ENCODE measurements around the gene SLC6A18. TPM values are rescaled to one million over a fixed set of nuclear protein-coding genes. Genes with fewer than 3 reads are reported as not detected.

The SLC6A18 gene
- total RNA-seq, 4 donors from 2014 or later, result not detected

DNA sequence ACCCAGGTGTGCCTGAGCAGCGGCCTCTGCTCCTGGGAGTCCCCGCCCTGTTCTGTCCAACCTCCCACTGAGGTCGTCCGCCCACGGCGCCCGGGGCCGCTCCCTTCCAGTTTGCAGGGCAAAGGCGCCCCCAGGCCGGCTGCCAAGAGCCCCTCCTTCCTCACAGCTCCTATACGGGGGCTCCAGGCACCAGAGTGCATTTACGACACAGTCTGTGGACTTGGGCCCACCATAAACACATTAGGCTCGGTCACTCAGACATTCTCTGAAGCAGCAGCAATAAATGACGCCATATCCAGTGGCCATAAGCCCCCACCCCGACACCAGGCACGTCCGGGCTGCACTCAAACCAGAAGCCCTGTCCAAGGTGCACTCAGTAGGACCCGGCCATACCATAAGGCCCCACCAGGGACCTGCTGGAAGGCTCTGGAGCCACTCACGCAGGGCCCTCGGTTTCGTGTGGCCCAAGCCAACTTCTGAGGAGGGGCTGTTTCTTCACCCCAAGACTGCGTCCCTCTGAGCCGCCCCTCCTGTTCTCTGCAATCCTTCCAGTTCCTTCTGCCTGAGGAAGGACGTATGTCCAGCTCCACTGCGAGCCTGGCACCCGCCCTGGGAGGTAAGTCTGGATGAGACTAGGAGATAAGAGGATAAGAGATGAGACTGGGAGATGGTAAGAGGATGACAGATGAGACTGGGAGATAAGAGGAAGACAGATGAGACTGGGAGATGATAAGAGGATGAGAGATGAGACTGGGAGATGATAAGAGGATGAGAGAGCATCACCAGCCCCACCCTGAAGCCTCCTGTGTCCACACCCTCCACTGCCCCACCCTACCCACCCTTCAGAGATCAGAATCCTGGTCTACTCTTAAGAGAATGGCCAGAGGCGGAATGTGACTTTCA lies 26.7 kb downstream of the SLC6A18 start:
- Histone ChIP-seq H3K27ac (no peak overlapping the region), H3K4me3 (no peak overlapping the region), H3K36me3 (no peaks in the 10 kb centered on the region), H3K9me3 (no peaks in the 10 kb centered on the region), H3K4me1 (no peaks in the 10 kb centered on the region), H3K27me3 (peaks cover 0 to 37% (median 0%) of the 10 kb centered on the region in 4 donors)
- WGBS, 2 donors, result 45 to 77% methylated on average over 7 to 15 of the region's 27 CpGs
- TF ChIP-seq POLR2A (IDR thresholded peaks at IDR 0.05) (no peak), CTCF (IDR thresholded peaks at IDR 0.05) (no peak)
- intact Hi-C loops (cut with DNase I), result no loop called here
- no peak for DNase-seq

GRCh38 chr5:1252681-1253080 lies 27.5 kb downstream of the SLC6A18 start:
- no peak for DNase-seq
- 87 to 90% methylated on average over 7 to 8 of the region's 9 CpGs for WGBS, 2 donors
- H3K4me1 ChIP-seq, result no peaks in the 10 kb centered on the region

GRCh38 chr5:1253456-1254105 lies 28.4 kb downstream of the SLC6A18 start:
- no peak for TF ChIP-seq CTCF (IDR thresholded peaks at IDR 0.05)
- TF ChIP-seq POLR2A (IDR thresholded peaks at IDR 0.05), result no peak
- Histone ChIP-seq H3K4me3 (no peak overlapping the region), H3K27ac (no peak overlapping the region), H3K36me3 (no peaks in the 10 kb centered on the region), H3K27me3 (peaks cover 0 to 22% (median 0%) of the 10 kb centered on the region in 4 donors), H3K9me3 (no peaks in the 10 kb centered on the region), H3K4me1 (no peaks in the 10 kb centered on the region)
- no peak for DNase-seq
- intact Hi-C loops (cut with DNase I), result no loop called here
- WGBS, 2 donors, result 60 to 89% methylated on average over 2 to 3 of the region's 33 CpGs

More at GRCh38 chr5:1252681-1253080, 27.5 kb downstream of the SLC6A18 start:
- no peak for TF ChIP-seq POLR2A (IDR thresholded peaks at IDR 0.05)
- TF ChIP-seq CTCF (IDR thresholded peaks at IDR 0.05), result no peak
- no peaks in the 10 kb centered on the region for H3K9me3 ChIP-seq
- H3K4me3 ChIP-seq, result no peak overlapping the region
- no peaks in the 10 kb centered on the region for H3K36me3 ChIP-seq
- H3K27me3 ChIP-seq, result peaks cover 0 to 30% (median 0%) of the 10 kb centered on the region in 4 donors
- intact Hi-C loops (cut with DNase I), result no loop called here
- H3K27ac ChIP-seq, result no peak overlapping the region

- Histone ChIP-seq H3K27ac (no peak overlapping the region), H3K4me3 (no peak overlapping the region), H3K27me3 (peaks cover 0 to 17% (median 0%) of the 10 kb centered on the region in 4 donors), H3K36me3 (no peaks in the 10 kb centered on the region), H3K9me3 (no peaks in the 10 kb centered on the region), H3K4me1 (no peaks in the 10 kb centered on the region)
- TF ChIP-seq CTCF (IDR thresholded peaks at IDR 0.05) (no peak), POLR2A (IDR thresholded peaks at IDR 0.05) (no peak)
- intact Hi-C loops (cut with DNase I), result no loop called here
- no peak for DNase-seq
- WGBS, 2 donors, result 100% methylated on average over 1 of the region's 19 CpGs; no CpG with 5 or more reads in 1 of the 2 donors
Observed at GRCh38 chr5:1254196-1254595, 29.0 kb downstream of the SLC6A18 start.

GRCh38 chr5:1255081-1255561 lies 29.9 kb downstream of the SLC6A18 start:
- Histone ChIP-seq H3K36me3 (no peaks in the 10 kb centered on the region), H3K9me3 (no peaks in the 10 kb centered on the region), H3K27ac (no peak overlapping the region), H3K4me1 (no peaks in the 10 kb centered on the region), H3K4me3 (no peak overlapping the region), H3K27me3 (peaks cover 0 to 12% (median 0%) of the 10 kb centered on the region in 4 donors)
- TF ChIP-seq CTCF (IDR thresholded peaks at IDR 0.05), result no peak
- TF ChIP-seq POLR2A (IDR thresholded peaks at IDR 0.05), result no peak
- intact Hi-C loops (cut with DNase I), result no loop called here
- WGBS, 2 donors, result 61 to 74% methylated on average over 10 to 13 of the region's 16 CpGs
- DNase-seq, result no peak

All from esophagus squamous epithelium (tissue), 5 donors.